K562 (cell line): Measurements from ENCODE around the gene HAPLN2. TPM values are rescaled to one million over a fixed set of nuclear protein-coding genes. Genes with fewer than 3 reads are reported as not detected.
A peak's percentile ranks its signal among the peaks of the same experiment; 100 is the strongest.

Experiments used
- FOXP1 ChIP-seq: sonication (generic); formaldehyde crosslinking; IDR thresholded peaks from 2 replicates; pipeline ENCODE4 v1.8.0; 2022; ENCODE audit warnings: mild to moderate bottlenecking, missing genetic modification reagents
- HDAC1 ChIP-seq, 2 experiments: fragments of 450-650 bp; IDR thresholded peaks; 2 replicates each; pipeline ENCODE4 v1.6.1; 2016 to 2017; ENCODE audit warnings: inconsistent platforms in 1 of 2, mild to moderate bottlenecking in 1 of 2, moderate library complexity in 1 of 2
- HMG20A ChIP-seq: fragments of 450-650 bp; formaldehyde crosslinking; conservative IDR thresholded peaks from 2 replicates; pipeline ENCODE4 v1.4.0; 2020; ENCODE audit warnings: mild to moderate bottlenecking, mixed read lengths
- KLF1 ChIP-seq: fragments of 450-650 bp; IDR thresholded peaks from 2 replicates; pipeline ENCODE4 v1.6.1; 2016; ENCODE audit warnings: missing genetic modification characterization, missing compliant biosample characterization
- MED1 ChIP-seq: sonication (generic); formaldehyde crosslinking; IDR thresholded peaks from 2 replicates; pipeline ENCODE4 v1.8.1; 2023; ENCODE audit warnings: missing genetic modification reagents, borderline replicate concordance
- MIER1 ChIP-seq: fragments of 450-650 bp; IDR thresholded peaks from 2 replicates; pipeline ENCODE4 v1.6.1; 2016; ENCODE audit warnings: antibody characterized with exemption, mild to moderate bottlenecking, low read depth
- MTA1 ChIP-seq: fragments of 450-650 bp; IDR thresholded peaks from 2 replicates; pipeline ENCODE4 v1.6.1; 2017; ENCODE audit warnings: borderline replicate concordance
- RAD21 ChIP-seq, 2 experiments: fragments of 250-450 bp in 1 of 2; fragments of 450-650 bp in 1 of 2; sonication (Bioruptor Pico) in 1 of 2; formaldehyde crosslinking in 1 of 2; IDR thresholded peaks in 1 of 2; conservative IDR thresholded peaks in 1 of 2; 2 replicates each; pipeline versions ENCODE4 v1.4.0 to v1.8.0; 2020 to 2022; ENCODE audit warnings: mild to moderate bottlenecking in 2 of 2, moderate library complexity in 1 of 2
- SMC3 ChIP-seq: conservative IDR thresholded peaks from 2 replicates; pipeline ENCODE4 v1.6.1; 2011; ENCODE audit warnings: low read depth, low read length, improper control_type of control experiment; ENCODE audit not compliant: insufficient read depth
- TAF15 ChIP-seq: fragments of 200-400 bp; formaldehyde crosslinking; IDR thresholded peaks from 2 replicates; pipeline ENCODE4 v1.6.1; 2017; ENCODE audit warnings: mild to moderate bottlenecking, low read depth, low read length, moderate library complexity
- polyA plus RNA-seq, 8 experiments: library from polyadenylated mRNA; depleted of rRNA in 4 of 8; stranded (reverse) in 5 of 8; unstranded in 3 of 8; fragments of >200 nt; fragmentation: Nextera tagmentation in 2 of 8; fragmentation: Illumina TruSeq in 1 of 8; extraction: Ambion mirVana in 2 of 8; extraction: Trizol in 1 of 8; gene quantifications; 2 replicates each; pipeline versions ENCODE4 v1.2.1 to v1.2.3, GENCODE V29; 2011 to 2014; ENCODE audit warnings: inconsistent platforms in 1 of 8, missing spikeins in 1 of 8
- total RNA-seq, 7 experiments: library from RNA; depleted of rRNA in 6 of 7; stranded (reverse); fragments of >200 nt in 6 of 7; fragmentation: Illumina TruSeq in 2 of 7; extraction: Trizol in 2 of 7; gene quantifications; 2 replicates each; pipeline versions ENCODE4 v1.2.1 to v1.2.3, GENCODE V29; 2011 to 2021; ENCODE audit warnings: low replicate concordance in 1 of 7
- TF ChIP-seq, protein P1 (sequence below): sonication (generic); formaldehyde crosslinking; IDR thresholded peaks from 2 replicates; pipeline ENCODE4 v1.5.0; 2020; ENCODE audit warnings: missing genetic modification reagents
- TF ChIP-seq, protein P2 (sequence below): sonication (generic); formaldehyde crosslinking; IDR thresholded peaks from 2 replicates; pipeline ENCODE4 v1.8.0; 2023; ENCODE audit warnings: mild to moderate bottlenecking, missing genetic modification reagents
- TF ChIP-seq, protein P3 (sequence below), 2 experiments: fragments of 450-650 bp; formaldehyde crosslinking in 1 of 2; IDR thresholded peaks; 2 replicates each; pipeline versions ENCODE4 v1.4.0 to v1.6.1; 2014 to 2020; ENCODE audit warnings: mild to moderate bottlenecking in 2 of 2, borderline replicate concordance in 1 of 2, low read depth in 1 of 2

The HAPLN2 gene
- total and polyA plus RNA-seq, 9 of the 15 experiments (the other 6 are each of a cell fraction or from before 2014, with no cell fraction given), result 0.14 to 5.2 (median 3.8) TPM; not detected in 4

DNA sequence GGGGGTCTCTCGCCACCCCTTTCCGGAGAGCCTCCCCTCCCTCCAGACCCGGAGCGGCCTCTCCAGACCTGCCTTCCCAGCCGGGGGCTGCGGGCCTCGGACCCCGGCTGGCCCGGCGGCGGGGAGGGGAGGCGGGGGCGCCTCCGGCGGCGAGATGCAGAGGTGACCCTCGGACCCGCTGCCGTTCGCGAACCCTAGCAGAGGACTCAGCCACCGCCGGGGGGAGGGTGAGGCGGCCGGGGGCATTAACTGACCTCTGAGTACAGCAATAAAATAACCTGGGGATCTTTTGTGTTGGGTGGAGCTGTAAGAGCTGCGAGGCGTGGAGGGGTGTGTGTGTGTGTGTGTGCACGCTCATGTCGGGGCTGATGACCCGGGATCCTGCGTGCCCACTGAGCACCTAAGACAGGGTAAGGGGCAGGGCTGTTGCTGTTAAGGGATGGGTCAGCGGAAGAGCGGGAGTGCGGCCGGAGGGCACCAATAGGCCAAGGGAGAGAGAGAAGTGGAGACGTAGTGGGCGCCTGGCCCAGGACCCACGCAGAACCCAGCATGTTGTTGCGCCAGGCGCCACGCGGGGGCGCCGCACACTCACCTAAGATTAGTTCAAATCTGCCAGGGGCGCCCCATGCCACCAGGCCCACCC lies 6.3 kb downstream of the HAPLN2 start (continued):
- no peak for TF ChIP-seq TAF15
- TF ChIP-seq RAD21 (CRISPR knock-in tag; conservative IDR thresholded peaks at IDR 0.05 in 1 of 2, IDR thresholded peaks at IDR 0.05 in 1 of 2), result peak; percentile 59 to 76
- no peak for TF ChIP-seq KLF1 (tag)
- TF ChIP-seq MTA1, result peak; percentile 45; the same call in 1 of the 2 replicates
- TF ChIP-seq HMG20A (CRISPR knock-in tag), result no peak
- TF ChIP-seq FOXP1 (CRISPR knock-in tag), result peak; percentile 55; the same call in 1 of the 2 replicates
- TF ChIP-seq, protein P1, sequence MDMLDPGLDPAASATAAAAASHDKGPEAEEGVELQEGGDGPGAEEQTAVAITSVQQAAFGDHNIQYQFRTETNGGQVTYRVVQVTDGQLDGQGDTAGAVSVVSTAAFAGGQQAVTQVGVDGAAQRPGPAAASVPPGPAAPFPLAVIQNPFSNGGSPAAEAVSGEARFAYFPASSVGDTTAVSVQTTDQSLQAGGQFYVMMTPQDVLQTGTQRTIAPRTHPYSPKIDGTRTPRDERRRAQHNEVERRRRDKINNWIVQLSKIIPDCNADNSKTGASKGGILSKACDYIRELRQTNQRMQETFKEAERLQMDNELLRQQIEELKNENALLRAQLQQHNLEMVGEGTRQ, result no peak
- TF ChIP-seq HDAC1 (IDR thresholded peaks at IDR 0.05), result peak in 1 of 2 experiments; percentile 74; a peak in 2 of 4 replicates
- TF ChIP-seq, protein P2, sequence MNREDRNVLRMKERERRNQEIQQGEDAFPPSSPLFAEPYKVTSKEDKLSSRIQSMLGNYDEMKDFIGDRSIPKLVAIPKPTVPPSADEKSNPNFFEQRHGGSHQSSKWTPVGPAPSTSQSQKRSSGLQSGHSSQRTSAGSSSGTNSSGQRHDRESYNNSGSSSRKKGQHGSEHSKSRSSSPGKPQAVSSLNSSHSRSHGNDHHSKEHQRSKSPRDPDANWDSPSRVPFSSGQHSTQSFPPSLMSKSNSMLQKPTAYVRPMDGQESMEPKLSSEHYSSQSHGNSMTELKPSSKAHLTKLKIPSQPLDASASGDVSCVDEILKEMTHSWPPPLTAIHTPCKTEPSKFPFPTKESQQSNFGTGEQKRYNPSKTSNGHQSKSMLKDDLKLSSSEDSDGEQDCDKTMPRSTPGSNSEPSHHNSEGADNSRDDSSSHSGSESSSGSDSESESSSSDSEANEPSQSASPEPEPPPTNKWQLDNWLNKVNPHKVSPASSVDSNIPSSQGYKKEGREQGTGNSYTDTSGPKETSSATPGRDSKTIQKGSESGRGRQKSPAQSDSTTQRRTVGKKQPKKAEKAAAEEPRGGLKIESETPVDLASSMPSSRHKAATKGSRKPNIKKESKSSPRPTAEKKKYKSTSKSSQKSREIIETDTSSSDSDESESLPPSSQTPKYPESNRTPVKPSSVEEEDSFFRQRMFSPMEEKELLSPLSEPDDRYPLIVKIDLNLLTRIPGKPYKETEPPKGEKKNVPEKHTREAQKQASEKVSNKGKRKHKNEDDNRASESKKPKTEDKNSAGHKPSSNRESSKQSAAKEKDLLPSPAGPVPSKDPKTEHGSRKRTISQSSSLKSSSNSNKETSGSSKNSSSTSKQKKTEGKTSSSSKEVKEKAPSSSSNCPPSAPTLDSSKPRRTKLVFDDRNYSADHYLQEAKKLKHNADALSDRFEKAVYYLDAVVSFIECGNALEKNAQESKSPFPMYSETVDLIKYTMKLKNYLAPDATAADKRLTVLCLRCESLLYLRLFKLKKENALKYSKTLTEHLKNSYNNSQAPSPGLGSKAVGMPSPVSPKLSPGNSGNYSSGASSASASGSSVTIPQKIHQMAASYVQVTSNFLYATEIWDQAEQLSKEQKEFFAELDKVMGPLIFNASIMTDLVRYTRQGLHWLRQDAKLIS (CRISPR knock-in tag), result 0 out of 2 replicates have a peak, but pooled peaks have one; percentile 51
- 0 out of 2 replicates have a peak, but pooled peaks have one; percentile 29 for TF ChIP-seq MIER1
- 0 out of 2 replicates have a peak, but pooled peaks have one; percentile 48 for TF ChIP-seq MED1 (CRISPR knock-in tag)
- peak; percentile 64 for TF ChIP-seq SMC3
- TF ChIP-seq, protein P3, sequence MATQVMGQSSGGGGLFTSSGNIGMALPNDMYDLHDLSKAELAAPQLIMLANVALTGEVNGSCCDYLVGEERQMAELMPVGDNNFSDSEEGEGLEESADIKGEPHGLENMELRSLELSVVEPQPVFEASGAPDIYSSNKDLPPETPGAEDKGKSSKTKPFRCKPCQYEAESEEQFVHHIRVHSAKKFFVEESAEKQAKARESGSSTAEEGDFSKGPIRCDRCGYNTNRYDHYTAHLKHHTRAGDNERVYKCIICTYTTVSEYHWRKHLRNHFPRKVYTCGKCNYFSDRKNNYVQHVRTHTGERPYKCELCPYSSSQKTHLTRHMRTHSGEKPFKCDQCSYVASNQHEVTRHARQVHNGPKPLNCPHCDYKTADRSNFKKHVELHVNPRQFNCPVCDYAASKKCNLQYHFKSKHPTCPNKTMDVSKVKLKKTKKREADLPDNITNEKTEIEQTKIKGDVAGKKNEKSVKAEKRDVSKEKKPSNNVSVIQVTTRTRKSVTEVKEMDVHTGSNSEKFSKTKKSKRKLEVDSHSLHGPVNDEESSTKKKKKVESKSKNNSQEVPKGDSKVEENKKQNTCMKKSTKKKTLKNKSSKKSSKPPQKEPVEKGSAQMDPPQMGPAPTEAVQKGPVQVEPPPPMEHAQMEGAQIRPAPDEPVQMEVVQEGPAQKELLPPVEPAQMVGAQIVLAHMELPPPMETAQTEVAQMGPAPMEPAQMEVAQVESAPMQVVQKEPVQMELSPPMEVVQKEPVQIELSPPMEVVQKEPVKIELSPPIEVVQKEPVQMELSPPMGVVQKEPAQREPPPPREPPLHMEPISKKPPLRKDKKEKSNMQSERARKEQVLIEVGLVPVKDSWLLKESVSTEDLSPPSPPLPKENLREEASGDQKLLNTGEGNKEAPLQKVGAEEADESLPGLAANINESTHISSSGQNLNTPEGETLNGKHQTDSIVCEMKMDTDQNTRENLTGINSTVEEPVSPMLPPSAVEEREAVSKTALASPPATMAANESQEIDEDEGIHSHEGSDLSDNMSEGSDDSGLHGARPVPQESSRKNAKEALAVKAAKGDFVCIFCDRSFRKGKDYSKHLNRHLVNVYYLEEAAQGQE (IDR thresholded peaks at IDR 0.05; ENCODE audit: borderline replicate concordance), result peak; percentile 48; the same call in 1 of the 2 replicates
- TF ChIP-seq, protein P3 (CRISPR knock-in tag; IDR thresholded peaks at IDR 0.05; ENCODE audit: low read depth), result no peak
